ENCODE measurements around the gene RD3L. TPM values are rescaled to one million over a fixed set of nuclear protein-coding genes. Genes with fewer than 3 reads are reported as not detected.

The RD3L gene
- total RNA-seq, 1 donor from 2014 or later = not detected

DNA sequence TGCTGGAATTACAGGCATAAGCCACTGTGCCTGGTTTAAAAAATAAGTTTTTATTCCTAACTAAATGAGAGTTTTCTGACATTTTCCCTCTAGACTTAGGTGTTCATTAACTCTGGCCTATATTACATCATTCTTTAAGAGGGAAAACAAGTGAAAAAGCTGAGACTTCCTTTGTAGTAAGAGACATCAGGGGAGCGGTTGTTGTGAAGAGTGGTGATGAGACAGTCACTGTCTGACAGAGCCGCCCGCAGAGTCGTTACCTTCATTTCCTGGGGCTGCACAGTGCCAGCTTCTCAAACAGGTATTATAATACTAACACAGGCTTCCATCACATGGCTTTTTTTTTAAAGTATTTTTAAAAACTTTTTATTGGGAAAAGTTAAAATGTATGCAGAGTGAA lies 33.7 kb downstream of the RD3L start:
- Histone ChIP-seq H3K27me3 (no peaks in the 10 kb centered on the region), H3K27ac (no peak overlapping the region), H3K4me1 (peaks cover 7% of the 10 kb centered on the region), H3K9me3 (no peaks in the 10 kb centered on the region), H3K4me3 (no peak overlapping the region), H3K36me3 (peaks cover 23% of the 10 kb centered on the region)
- ATAC-seq = no peak
- no peak for DNase-seq
- intact Hi-C loops (cut with DNase I) = no loop called here
- TF ChIP-seq, protein P1, sequence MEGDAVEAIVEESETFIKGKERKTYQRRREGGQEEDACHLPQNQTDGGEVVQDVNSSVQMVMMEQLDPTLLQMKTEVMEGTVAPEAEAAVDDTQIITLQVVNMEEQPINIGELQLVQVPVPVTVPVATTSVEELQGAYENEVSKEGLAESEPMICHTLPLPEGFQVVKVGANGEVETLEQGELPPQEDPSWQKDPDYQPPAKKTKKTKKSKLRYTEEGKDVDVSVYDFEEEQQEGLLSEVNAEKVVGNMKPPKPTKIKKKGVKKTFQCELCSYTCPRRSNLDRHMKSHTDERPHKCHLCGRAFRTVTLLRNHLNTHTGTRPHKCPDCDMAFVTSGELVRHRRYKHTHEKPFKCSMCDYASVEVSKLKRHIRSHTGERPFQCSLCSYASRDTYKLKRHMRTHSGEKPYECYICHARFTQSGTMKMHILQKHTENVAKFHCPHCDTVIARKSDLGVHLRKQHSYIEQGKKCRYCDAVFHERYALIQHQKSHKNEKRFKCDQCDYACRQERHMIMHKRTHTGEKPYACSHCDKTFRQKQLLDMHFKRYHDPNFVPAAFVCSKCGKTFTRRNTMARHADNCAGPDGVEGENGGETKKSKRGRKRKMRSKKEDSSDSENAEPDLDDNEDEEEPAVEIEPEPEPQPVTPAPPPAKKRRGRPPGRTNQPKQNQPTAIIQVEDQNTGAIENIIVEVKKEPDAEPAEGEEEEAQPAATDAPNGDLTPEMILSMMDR (IDR thresholded peaks at IDR 0.05) = no peak

DNA sequence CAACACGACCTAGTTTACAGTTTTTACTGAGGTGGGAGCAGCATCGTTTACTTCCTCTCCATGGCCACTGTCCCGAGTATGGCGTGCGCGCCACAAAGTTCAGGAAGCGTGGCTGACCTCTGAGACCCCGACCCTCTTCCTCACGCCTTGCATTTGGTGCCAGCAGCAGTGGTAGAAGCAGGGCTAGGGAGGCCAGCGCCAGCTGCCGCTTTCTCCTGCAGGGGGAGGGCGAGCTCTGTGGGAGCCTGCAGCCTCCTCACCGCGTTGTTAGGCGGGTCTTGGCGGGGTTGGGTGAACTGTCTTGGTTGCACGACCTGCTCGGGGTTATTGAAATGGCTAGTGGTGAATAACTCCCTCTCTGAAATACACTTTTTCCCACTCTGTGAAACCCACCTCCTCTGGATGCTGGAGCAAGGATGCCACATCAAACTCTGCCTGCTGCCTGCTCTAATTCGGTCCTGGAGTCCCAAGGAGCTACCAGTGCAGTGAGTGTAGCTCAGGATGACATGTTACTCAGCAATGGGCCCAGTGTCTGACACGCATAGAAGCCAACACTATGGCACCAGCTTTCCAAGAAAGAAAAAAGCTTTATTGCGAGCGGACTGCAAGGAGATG lies 36.4 kb downstream of the RD3L start:
- no peak for ATAC-seq
- no peak for DNase-seq
- intact Hi-C loops (cut with DNase I) = no loop called here

DNA sequence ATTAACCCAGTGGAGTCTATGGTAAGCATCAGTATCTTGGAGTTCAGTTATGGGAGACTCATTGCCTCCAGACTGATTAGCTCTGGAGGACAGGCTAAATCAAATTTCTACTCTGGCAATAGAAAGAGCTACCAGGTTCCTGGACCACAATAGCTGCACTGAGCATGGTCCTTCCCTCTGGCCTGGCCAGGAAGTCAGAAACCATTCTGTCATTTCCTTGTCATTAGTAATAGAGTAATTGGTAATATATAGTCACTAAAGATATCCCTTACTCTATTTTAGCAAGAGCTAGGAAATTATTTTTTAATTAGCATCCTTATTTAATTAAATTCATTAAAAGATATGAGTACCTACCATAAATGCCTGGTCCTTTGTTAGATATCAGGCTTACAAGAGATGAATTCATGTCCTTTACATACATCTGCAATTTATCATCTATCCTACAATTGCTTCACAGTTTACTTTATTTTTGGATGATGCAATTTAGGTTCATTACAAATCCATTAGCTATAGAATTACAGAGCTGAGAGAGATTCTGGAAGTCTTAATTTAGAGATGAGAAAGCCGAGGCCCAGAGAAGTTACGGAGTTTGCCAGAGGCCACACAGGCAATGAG lies 37.7 kb downstream of the RD3L start:
- H3K27ac ChIP-seq = no peak overlapping the region
- ATAC-seq = no peak
- intact Hi-C loops (cut with DNase I) = no loop called here
- no peak overlapping the region for H3K4me3 ChIP-seq
- TF ChIP-seq, protein P1 (IDR thresholded peaks at IDR 0.05) = no peak
- H3K4me1 ChIP-seq = peaks cover under 1% of the 10 kb centered on the region
- DNase-seq = no peak
- no peaks in the 10 kb centered on the region for H3K9me3 ChIP-seq
- no peaks in the 10 kb centered on the region for H3K27me3 ChIP-seq
- H3K36me3 ChIP-seq = no peaks in the 10 kb centered on the region

More for the DNA sequence above, 36.4 kb downstream of the RD3L start:
- Histone ChIP-seq H3K27ac (no peak overlapping the region), H3K9me3 (no peaks in the 10 kb centered on the region), H3K4me1 (peaks cover 7% of the 10 kb centered on the region), H3K4me3 (no peak overlapping the region), H3K36me3 (no peaks in the 10 kb centered on the region), H3K27me3 (no peaks in the 10 kb centered on the region)
- TF ChIP-seq, protein P1 (IDR thresholded peaks at IDR 0.05) = no peak

DNA sequence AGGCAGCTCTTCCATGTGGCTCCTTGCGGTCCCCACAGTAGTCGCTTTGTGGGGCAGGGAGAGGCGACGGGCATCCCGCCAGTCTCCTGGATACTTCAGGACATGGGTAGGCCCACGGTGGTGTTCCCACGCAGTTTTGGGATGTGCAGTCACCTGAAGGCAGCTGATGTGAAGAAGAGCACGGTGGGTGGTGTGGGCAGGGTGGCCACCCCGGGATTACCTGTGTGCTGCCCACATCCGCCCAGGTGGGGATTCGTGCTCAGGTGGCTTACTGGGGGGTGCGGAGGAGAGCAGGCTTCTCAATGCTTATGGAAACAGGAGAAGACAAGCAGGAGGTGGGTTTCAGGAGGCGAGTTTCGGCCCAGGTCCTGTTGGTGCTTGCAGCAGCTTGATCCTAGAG lies 42.5 kb downstream of the RD3L start:
- H3K4me3 ChIP-seq = no peak overlapping the region
- DNase-seq (no peak), ATAC-seq (no peak)
- H3K27me3 ChIP-seq = no peaks in the 10 kb centered on the region
- no peaks in the 10 kb centered on the region for H3K36me3 ChIP-seq
- TF ChIP-seq, protein P1 (IDR thresholded peaks at IDR 0.05) = no peak
- no peak overlapping the region for H3K27ac ChIP-seq
- H3K4me1 ChIP-seq = no peaks in the 10 kb centered on the region
- intact Hi-C loops (cut with DNase I) = no loop called here
- no peaks in the 10 kb centered on the region for H3K9me3 ChIP-seq

DNA sequence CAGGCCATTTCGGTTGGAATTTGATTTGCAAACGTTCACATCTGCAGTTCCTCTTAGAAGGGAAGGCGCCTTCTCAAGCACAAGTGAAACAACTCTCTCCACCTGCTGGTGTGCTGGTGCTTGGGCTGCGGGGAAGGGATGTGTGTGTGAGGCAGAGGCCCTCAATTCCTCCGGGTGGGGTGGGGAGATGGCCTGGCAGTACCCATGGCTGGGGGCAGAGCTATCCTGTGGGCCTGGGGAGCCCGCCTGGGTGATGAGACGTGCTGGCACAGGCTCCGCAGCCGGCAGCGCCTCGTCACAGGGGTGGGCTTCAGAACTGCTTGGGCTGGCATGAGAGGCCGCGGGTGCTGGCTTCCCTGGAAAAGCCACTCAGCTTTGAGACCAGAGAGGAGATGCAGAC lies 43.0 kb downstream of the RD3L start:
- no peak overlapping the region for H3K4me3 ChIP-seq
- no peaks in the 10 kb centered on the region for H3K27me3 ChIP-seq
- DNase-seq (no peak), ATAC-seq (no peak)
- no peak overlapping the region for H3K27ac ChIP-seq
- no peaks in the 10 kb centered on the region for H3K9me3 ChIP-seq
- intact Hi-C loops (cut with DNase I) = no loop called here
- H3K36me3 ChIP-seq = no peaks in the 10 kb centered on the region
- TF ChIP-seq, protein P1 (IDR thresholded peaks at IDR 0.05) = no peak
- no peaks in the 10 kb centered on the region for H3K4me1 ChIP-seq

Data from upper lobe of right lung (tissue), 1 donor.